ENCODE results near the gene HMGCS1.

- TF ChIP-seq ATF3 (CRISPR knock-in tag; IDR thresholded peaks at IDR 0.05), result no peak
- no peak for TF ChIP-seq ZNF543 (CRISPR knock-in tag; IDR thresholded peaks at IDR 0.05)
- no peak for TF ChIP-seq PRMT3 (CRISPR knock-in tag; IDR thresholded peaks at IDR 0.05; ENCODE audit: borderline replicate concordance, low read depth)
- TF ChIP-seq CTCF (CRISPR knock-in tag; IDR thresholded peaks at IDR 0.05), result no peak
- TF ChIP-seq HINFP (CRISPR knock-in tag; IDR thresholded peaks at IDR 0.05; ENCODE audit: low read depth), result no peak
- TF ChIP-seq TCF7L2 (IDR thresholded peaks at IDR 0.05; ENCODE audit: low read depth, low read length), result no peak
- TF ChIP-seq CREB1 (IDR thresholded peaks at IDR 0.05), result no peak
- TF ChIP-seq CREB1 (CRISPR knock-in tag; IDR thresholded peaks at IDR 0.05), result no peak
- TF ChIP-seq ZBTB26 (CRISPR knock-in tag; IDR thresholded peaks at IDR 0.05; ENCODE audit: borderline replicate concordance), result no peak
- no peak for TF ChIP-seq ARNT (IDR thresholded peaks at IDR 0.05)
- TF ChIP-seq ZNF644 (CRISPR knock-in tag; IDR thresholded peaks at IDR 0.05; ENCODE audit: low read depth), result no peak
- TF ChIP-seq ZNF275 (CRISPR knock-in tag; IDR thresholded peaks at IDR 0.05; ENCODE audit: borderline replicate concordance), result no peak
- TF ChIP-seq FOSL2 (CRISPR knock-in tag; IDR thresholded peaks at IDR 0.05), result no peak
- no peak for TF ChIP-seq SP1 (IDR thresholded peaks at IDR 0.05)
- TF ChIP-seq SP1 (CRISPR knock-in tag; IDR thresholded peaks at IDR 0.05), result no peak
These were observed 8.7 kb downstream of the HMGCS1 start for GRCh38 chr5:43304525-43304924.
